Subcutaneous abdominal adipose tissue (tissue), 5 donors: ENCODE data around the gene ZBTB2.
"Not testable (repeated sequence)": the region's sequence is repeated elsewhere in the genome, so short reads cannot be mapped to it uniquely, and the experiment has no call there.

Source experiments
- H3K27ac ChIP-seq: one replicate; pipeline ENCODE4 v1.7.0; 2013; ENCODE audit warnings: low read depth, mild to moderate bottlenecking, inconsistent platforms, low read length, moderate library complexity
- H3K27me3 ChIP-seq, 5 donors: one replicate each; pipeline ENCODE4 v1.7.0; 2013; ENCODE audit warnings: low read length in 5 of 5, inconsistent platforms in 1 of 5; ENCODE audit not compliant: control insufficient read depth in 5 of 5, insufficient read depth in 4 of 5
- H3K36me3 ChIP-seq, 5 donors: one replicate each; pipeline ENCODE4 v1.7.0; 2013; ENCODE audit warnings: low read length in 5 of 5; ENCODE audit not compliant: control insufficient read depth in 5 of 5, insufficient read depth in 5 of 5
- H3K4me1 ChIP-seq, 5 donors: one replicate each; pipeline ENCODE4 v1.7.0; 2013; ENCODE audit warnings: low read length in 5 of 5, mild to moderate bottlenecking in 3 of 5, moderate library complexity in 1 of 5; ENCODE audit not compliant: control insufficient read depth in 5 of 5, insufficient read depth in 5 of 5
- H3K4me3 ChIP-seq, 5 donors: one replicate each; pipeline ENCODE4 v1.7.0; 2013; ENCODE audit warnings: low read length in 5 of 5, low read depth in 1 of 5
- H3K9ac ChIP-seq, 5 donors: one replicate each; pipeline ENCODE4 v1.7.0; 2013; ENCODE audit warnings: low read length in 5 of 5, mild to moderate bottlenecking in 4 of 5, moderate library complexity in 3 of 5
- H3K9me3 ChIP-seq, 5 donors: one replicate each; pipeline ENCODE4 v1.7.0; 2013; ENCODE audit warnings: low read length in 5 of 5; ENCODE audit not compliant: control insufficient read depth in 5 of 5
- donor health status: healthy.
- donor health status: healthy.
- donor health status: healthy.
- donor health status: healthy.
- donor health status: healthy.

Gene ZBTB2

GRCh38 chr6:151356983-151357382 lies 34.4 kb downstream of the ZBTB2 start:
- not testable (repeated sequence) for H3K27ac ChIP-seq, H3K27me3 ChIP-seq, H3K4me3 ChIP-seq, H3K9me3 ChIP-seq, H3K4me1 ChIP-seq
- Histone ChIP-seq H3K9ac (peak overlapping the region in 2 of 5 donors; percentile 12 to 34), H3K36me3 (peaks cover 19 to 43% (median 26%) of the 10 kb centered on the region in 5 donors)

- no peak overlapping the region for H3K4me3 ChIP-seq
- H3K27ac ChIP-seq: no peak overlapping the region
- H3K9ac ChIP-seq: no peak overlapping the region
- H3K27me3 ChIP-seq: no peaks in the 10 kb centered on the region
- peaks cover 25 to 67% (median 51%) of the 10 kb centered on the region in 5 donors for H3K36me3 ChIP-seq
- H3K4me1 ChIP-seq: peaks cover 0 to 4% (median 3%) of the 10 kb centered on the region in 5 donors
- H3K9me3 ChIP-seq: no peaks in the 10 kb centered on the region
Observed at GRCh38 chr6:151353795-151354194, 37.6 kb downstream of the ZBTB2 start.

GRCh38 chr6:151352410-151353396 lies 38.7 kb downstream of the ZBTB2 start:
- H3K27ac ChIP-seq: no peak overlapping the region
- no peak overlapping the region for H3K9ac ChIP-seq
- no peaks in the 10 kb centered on the region for H3K9me3 ChIP-seq
- peaks cover 18 to 66% (median 52%) of the 10 kb centered on the region in 5 donors for H3K36me3 ChIP-seq
- H3K27me3 ChIP-seq: no peaks in the 10 kb centered on the region
- H3K4me1 ChIP-seq: peaks cover 0 to 4% (median 2%) of the 10 kb centered on the region in 5 donors
- H3K4me3 ChIP-seq: no peak overlapping the region

- Histone ChIP-seq H3K27ac (no peak overlapping the region), H3K4me1 (no peaks in the 10 kb centered on the region), H3K9ac (no peak overlapping the region), H3K4me3 (no peak overlapping the region), H3K27me3 (no peaks in the 10 kb centered on the region), H3K36me3 (peaks cover 18 to 63% (median 52%) of the 10 kb centered on the region in 5 donors), H3K9me3 (no peaks in the 10 kb centered on the region)
Observed at GRCh38 chr6:151351731-151352130, 39.6 kb downstream of the ZBTB2 start.

GRCh38 chr6:151351146-151351700 lies 40.1 kb downstream of the ZBTB2 start:
- Histone ChIP-seq H3K4me1 (no peaks in the 10 kb centered on the region), H3K27ac (no peak overlapping the region), H3K9me3 (no peaks in the 10 kb centered on the region), H3K27me3 (no peaks in the 10 kb centered on the region), H3K9ac (no peak overlapping the region), H3K36me3 (peaks cover 16 to 59% (median 52%) of the 10 kb centered on the region in 5 donors), H3K4me3 (no peak overlapping the region)

- Histone ChIP-seq H3K4me1 (no peaks in the 10 kb centered on the region), H3K36me3 (peaks cover 9 to 52% (median 48%) of the 10 kb centered on the region in 5 donors), H3K4me3 (no peak overlapping the region), H3K27me3 (no peaks in the 10 kb centered on the region), H3K9me3 (no peaks in the 10 kb centered on the region), H3K9ac (no peak overlapping the region), H3K27ac (no peak overlapping the region)
Observed at GRCh38 chr6:151350442-151351145, 40.8 kb downstream of the ZBTB2 start.

- Histone ChIP-seq H3K9ac (no peak overlapping the region), H3K4me3 (no peak overlapping the region), H3K36me3 (peaks cover 8 to 51% (median 46%) of the 10 kb centered on the region in 5 donors), H3K27me3 (no peaks in the 10 kb centered on the region), H3K27ac (no peak overlapping the region), H3K4me1 (no peaks in the 10 kb centered on the region), H3K9me3 (no peaks in the 10 kb centered on the region)
Observed at GRCh38 chr6:151349651-151350270, 41.6 kb downstream of the ZBTB2 start.

- not testable (repeated sequence) for H3K27ac ChIP-seq, H3K27me3 ChIP-seq, H3K9ac ChIP-seq, H3K9me3 ChIP-seq, H3K4me3 ChIP-seq, H3K4me1 ChIP-seq
- peaks cover 0 to 13% (median 10%) of the 10 kb centered on the region in 5 donors for H3K36me3 ChIP-seq
Observed at GRCh38 chr6:151342750-151343149, 48.6 kb downstream of the ZBTB2 start.

- peaks cover 0 to 13% (median 10%) of the 10 kb centered on the region in 5 donors for H3K36me3 ChIP-seq
- no peaks in the 10 kb centered on the region for H3K27me3 ChIP-seq
- no peak overlapping the region for H3K4me3 ChIP-seq
- no peaks in the 10 kb centered on the region for H3K4me1 ChIP-seq
- no peak overlapping the region for H3K27ac ChIP-seq
- H3K9ac ChIP-seq: no peak overlapping the region
- no peaks in the 10 kb centered on the region for H3K9me3 ChIP-seq
Observed at GRCh38 chr6:151341476-151342195, 49.7 kb downstream of the ZBTB2 start.
